Measurements from ENCODE around the gene MICAL2. TPM values are rescaled to one million over a fixed set of nuclear protein-coding genes. Genes with fewer than 3 reads are reported as not detected.

Gene MICAL2
- polyA plus RNA-seq, 4 donors = 15.9 to 41.1 (median 25.6) TPM

DNA sequence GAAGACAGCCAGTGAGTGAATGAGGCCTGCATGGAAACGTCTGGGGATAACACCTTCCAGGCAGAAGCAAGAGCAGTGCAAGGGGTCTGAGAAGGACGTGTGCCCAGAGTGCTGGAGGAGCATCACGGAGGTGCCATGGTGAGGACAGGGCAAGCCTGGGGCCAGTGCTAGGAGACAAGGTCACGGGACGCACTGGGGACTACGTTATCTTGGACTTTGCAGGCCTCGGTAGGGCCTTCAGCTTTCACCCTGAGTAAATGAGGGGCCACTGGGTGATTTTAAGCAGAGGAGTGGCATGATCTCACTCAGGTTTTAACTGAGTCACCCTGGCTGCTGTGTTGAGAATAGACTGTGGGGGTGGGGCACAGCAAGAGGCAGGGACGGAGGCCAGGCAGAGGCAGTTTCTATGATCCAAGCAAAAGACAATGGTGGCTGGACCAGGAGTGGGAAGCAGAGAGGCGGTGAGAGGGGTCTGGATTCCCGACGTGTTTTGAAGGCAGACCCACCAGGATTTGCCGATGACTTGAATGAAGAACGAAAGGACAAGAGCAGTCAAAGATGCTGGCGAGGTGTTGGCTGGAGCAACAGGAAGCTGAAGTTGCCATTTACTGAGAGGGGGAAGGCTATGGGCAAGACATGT, 164.3 kb downstream of the MICAL2 start:
- DNase-seq (no peak), FAIRE-seq (no peak)
- Histone ChIP-seq H3K36me3 (ENCODE audit: control insufficient read depth in 3 of 3, insufficient read depth in 2 of 3, low read depth in 1 of 3, low read length in 3 of 3) (peaks cover 0 to 6% (median 0%) of the 10 kb centered on the region in 3 donors), H3K9me3 (ENCODE audit: control insufficient read depth in 2 of 2, insufficient read depth in 1 of 2, low read depth in 1 of 2, low read length in 1 of 2) (no peaks in the 10 kb centered on the region), H3K27ac (ENCODE audit: low read depth in 1 of 3, low read length in 2 of 3) (no peak overlapping the region), H3K4me3 (ENCODE audit: low read depth in 1 of 3, low read length in 3 of 3) (no peak overlapping the region), H3K4me1 (ENCODE audit: control insufficient read depth in 3 of 3, insufficient read depth in 2 of 3, low read depth in 1 of 3, low read length in 2 of 3) (peaks cover 0 to 20% (median 0%) of the 10 kb centered on the region in 3 donors), H3K27me3 (ENCODE audit: control insufficient read depth in 3 of 3, insufficient read depth in 3 of 3, low read length in 3 of 3) (no peaks in the 10 kb centered on the region)
- WGBS, 3 donors = 91 to 98% (median 92%) methylated on average over 14 of the region's 14 CpGs

DNA sequence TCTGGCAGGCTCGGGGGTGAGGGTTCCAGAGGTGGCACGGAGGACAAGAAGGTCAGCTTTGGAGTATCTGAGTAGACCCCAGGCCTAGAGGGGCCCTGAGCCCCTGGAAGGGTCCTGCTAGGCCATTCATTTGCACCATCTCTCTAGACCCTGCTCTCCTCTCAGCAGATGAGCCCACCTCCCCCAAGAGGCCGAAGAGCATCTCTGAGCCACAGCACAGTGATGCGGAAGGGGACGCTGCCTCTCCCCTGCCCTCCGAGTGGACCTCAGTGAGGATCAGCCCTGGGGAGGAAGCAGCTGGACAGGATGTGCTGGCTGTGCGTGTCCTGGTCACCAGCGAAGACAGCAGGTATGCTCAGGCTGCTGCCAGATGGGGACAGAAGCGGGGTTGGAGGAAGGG, 165.4 kb downstream of the MICAL2 start:
- H3K9me3 ChIP-seq (ENCODE audit: control insufficient read depth in 2 of 2, insufficient read depth in 1 of 2, low read depth in 1 of 2, low read length in 1 of 2) = no peaks in the 10 kb centered on the region
- H3K27ac ChIP-seq (ENCODE audit: low read depth in 1 of 3, low read length in 2 of 3) = no peak overlapping the region
- FAIRE-seq (no peak), DNase-seq (no peak)
- peaks cover 0 to 21% (median 0%) of the 10 kb centered on the region in 3 donors for H3K4me1 ChIP-seq (ENCODE audit: control insufficient read depth in 3 of 3, insufficient read depth in 2 of 3, low read depth in 1 of 3, low read length in 2 of 3)
- H3K27me3 ChIP-seq (ENCODE audit: control insufficient read depth in 3 of 3, insufficient read depth in 3 of 3, low read length in 3 of 3) = no peaks in the 10 kb centered on the region
- H3K36me3 ChIP-seq (ENCODE audit: control insufficient read depth in 3 of 3, insufficient read depth in 2 of 3, low read depth in 1 of 3, low read length in 3 of 3) = peaks cover 0 to 6% (median 0%) of the 10 kb centered on the region in 3 donors
- H3K4me3 ChIP-seq (ENCODE audit: low read depth in 1 of 3, low read length in 3 of 3) = no peak overlapping the region
- 89 to 91% (median 89%) methylated on average over 9 of the region's 9 CpGs for WGBS, 3 donors

DNA sequence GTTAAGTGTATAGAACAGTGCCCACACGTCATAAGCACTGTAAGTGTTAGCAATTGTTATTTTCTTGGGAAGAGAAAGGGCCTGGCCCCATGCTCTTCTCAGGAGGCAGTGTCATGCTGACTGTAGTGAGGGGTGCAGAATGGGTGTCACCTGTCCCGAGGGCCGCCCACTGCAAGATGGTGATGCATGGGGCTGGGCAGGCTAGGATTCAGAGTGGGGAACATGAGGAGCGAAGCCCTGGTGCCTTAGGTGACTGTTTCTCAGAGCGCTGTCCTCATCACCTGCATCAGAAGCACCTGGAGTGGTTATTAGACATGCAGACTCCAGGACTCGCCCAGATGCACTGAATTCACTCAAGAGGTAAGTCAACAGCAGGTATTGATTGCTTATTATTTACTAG, 166.0 kb downstream of the MICAL2 start:
- FAIRE-seq (no peak), DNase-seq (no peak)
- H3K36me3 ChIP-seq (ENCODE audit: control insufficient read depth in 3 of 3, insufficient read depth in 2 of 3, low read depth in 1 of 3, low read length in 3 of 3) = peaks cover 0 to 6% (median 0%) of the 10 kb centered on the region in 3 donors
- H3K4me3 ChIP-seq (ENCODE audit: low read depth in 1 of 3, low read length in 3 of 3) = no peak overlapping the region
- no peaks in the 10 kb centered on the region for H3K27me3 ChIP-seq (ENCODE audit: control insufficient read depth in 3 of 3, insufficient read depth in 3 of 3, low read length in 3 of 3)
- H3K27ac ChIP-seq (ENCODE audit: low read depth in 1 of 3, low read length in 2 of 3) = no peak overlapping the region
- peaks cover 0 to 25% (median 0%) of the 10 kb centered on the region in 3 donors for H3K4me1 ChIP-seq (ENCODE audit: control insufficient read depth in 3 of 3, insufficient read depth in 2 of 3, low read depth in 1 of 3, low read length in 2 of 3)
- WGBS, 3 donors = 90% methylated on average over 6 of the region's 6 CpGs
- H3K9me3 ChIP-seq (ENCODE audit: control insufficient read depth in 2 of 2, insufficient read depth in 1 of 2, low read depth in 1 of 2, low read length in 1 of 2) = no peaks in the 10 kb centered on the region

DNA sequence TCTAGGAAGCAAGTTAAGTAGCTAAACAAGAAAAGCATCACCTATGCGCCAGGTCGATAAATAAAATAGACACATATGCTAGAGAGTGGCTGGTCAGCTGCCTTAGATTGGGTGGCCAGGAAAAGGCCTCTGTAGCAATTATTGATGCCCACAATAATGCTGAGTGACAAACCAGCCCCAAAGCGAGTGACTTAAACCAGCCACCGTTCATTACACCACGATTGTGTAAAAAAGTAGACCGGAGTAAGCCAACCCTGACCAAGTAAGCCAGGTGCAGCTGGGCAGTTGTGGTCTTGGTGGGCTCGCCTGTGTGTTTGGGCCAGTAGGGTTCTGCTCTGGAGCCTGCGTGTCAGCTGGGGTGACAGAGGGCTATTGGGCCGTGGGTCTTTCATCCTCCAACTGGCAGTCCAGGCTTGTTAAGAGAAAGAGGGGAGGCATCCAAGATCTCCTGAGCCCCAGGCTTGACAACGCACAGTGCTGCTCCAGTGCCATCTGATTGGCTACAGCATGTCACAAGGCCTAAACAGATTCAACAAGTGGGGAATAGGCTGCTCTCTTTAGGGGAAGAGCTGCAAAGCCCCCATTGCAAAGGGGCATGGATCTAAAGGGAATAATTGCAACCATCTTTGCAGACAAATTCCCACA, 166.6 kb downstream of the MICAL2 start:
- Histone ChIP-seq H3K36me3 (ENCODE audit: control insufficient read depth in 3 of 3, insufficient read depth in 2 of 3, low read depth in 1 of 3, low read length in 3 of 3) (peaks cover 0 to 6% (median 0%) of the 10 kb centered on the region in 3 donors), H3K4me1 (ENCODE audit: control insufficient read depth in 3 of 3, insufficient read depth in 2 of 3, low read depth in 1 of 3, low read length in 2 of 3) (peaks cover 0 to 29% (median 0%) of the 10 kb centered on the region in 3 donors), H3K27me3 (ENCODE audit: control insufficient read depth in 3 of 3, insufficient read depth in 3 of 3, low read length in 3 of 3) (no peaks in the 10 kb centered on the region), H3K4me3 (ENCODE audit: low read depth in 1 of 3, low read length in 3 of 3) (no peak overlapping the region), H3K27ac (ENCODE audit: low read depth in 1 of 3, low read length in 2 of 3) (no peak overlapping the region), H3K9me3 (ENCODE audit: control insufficient read depth in 2 of 2, insufficient read depth in 1 of 2, low read depth in 1 of 2, low read length in 1 of 2) (no peaks in the 10 kb centered on the region)
- FAIRE-seq = no peak
- no peak for DNase-seq
- WGBS, 3 donors = 82 to 94% (median 84%) methylated on average over 10 of the region's 10 CpGs

DNA sequence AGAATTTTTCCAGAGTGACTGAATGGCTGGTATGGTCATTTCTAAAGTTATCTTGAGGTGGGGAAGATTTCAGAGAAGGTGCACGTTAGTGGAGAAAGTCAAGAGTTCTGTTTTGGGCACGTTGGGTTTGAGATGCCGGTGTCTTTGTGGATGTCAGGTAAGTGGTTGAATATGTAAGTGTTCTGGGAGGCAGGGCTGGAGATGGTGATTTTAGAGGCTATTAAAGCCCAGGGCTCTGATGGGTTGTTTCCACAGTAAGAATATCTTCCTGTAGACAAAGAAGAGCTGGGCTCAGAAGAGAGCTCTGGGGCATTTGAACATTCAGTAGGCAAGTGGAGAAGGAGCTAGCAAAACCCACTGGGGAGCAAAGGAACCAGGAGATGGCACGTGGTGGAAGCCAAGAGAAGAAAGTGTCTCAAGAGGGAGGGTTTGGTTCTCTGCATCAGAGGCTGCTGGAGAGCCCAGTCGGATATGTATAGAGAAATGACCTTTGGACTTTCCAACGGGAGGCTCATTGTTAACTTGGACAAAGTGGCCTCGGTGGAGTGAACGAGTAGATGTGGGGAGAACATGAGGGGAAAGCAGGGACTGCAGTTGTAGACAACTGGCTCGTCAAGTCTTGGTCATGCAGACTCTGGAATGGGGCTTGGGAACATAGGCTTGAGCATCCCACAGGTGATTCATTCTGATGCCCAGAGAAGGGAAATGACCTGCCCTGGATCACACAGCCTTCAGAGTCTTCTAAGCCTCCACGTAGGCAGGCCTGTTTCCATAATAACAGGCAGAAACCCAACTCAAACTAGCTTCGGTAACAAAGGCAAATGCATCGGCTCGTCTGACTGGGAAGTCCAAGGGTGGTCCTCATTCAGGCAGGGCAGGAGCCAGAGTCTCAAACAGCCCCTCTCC, 168.6 kb downstream of the MICAL2 start:
- no peak overlapping the region for H3K27ac ChIP-seq (ENCODE audit: low read depth in 1 of 3, low read length in 2 of 3)
- no peak for FAIRE-seq
- 60 to 73% (median 65%) methylated on average over 13 of the region's 13 CpGs for WGBS, 3 donors
- DNase-seq = peak; percentile 58 to 70
- no peaks in the 10 kb centered on the region for H3K9me3 ChIP-seq (ENCODE audit: control insufficient read depth in 2 of 2, insufficient read depth in 1 of 2, low read depth in 1 of 2, low read length in 1 of 2)
- no peak overlapping the region for H3K4me3 ChIP-seq (ENCODE audit: low read depth in 1 of 3, low read length in 3 of 3)
- H3K36me3 ChIP-seq (ENCODE audit: control insufficient read depth in 3 of 3, insufficient read depth in 2 of 3, low read depth in 1 of 3, low read length in 3 of 3) = peaks cover 0 to 6% (median 0%) of the 10 kb centered on the region in 3 donors
- no peaks in the 10 kb centered on the region for H3K27me3 ChIP-seq (ENCODE audit: control insufficient read depth in 3 of 3, insufficient read depth in 3 of 3, low read length in 3 of 3)
- peaks cover 0 to 29% (median 0%) of the 10 kb centered on the region in 3 donors for H3K4me1 ChIP-seq (ENCODE audit: control insufficient read depth in 3 of 3, insufficient read depth in 2 of 3, low read depth in 1 of 3, low read length in 2 of 3)

GRCh38 chr11:12279672-12280108, 169.3 kb downstream of the MICAL2 start:
- FAIRE-seq (no peak), DNase-seq (no peak)
- peak overlapping the region in 1 of 3 donors; percentile 3 for H3K27ac ChIP-seq (ENCODE audit: low read depth in 1 of 3, low read length in 2 of 3)
- peaks cover 0 to 29% (median 0%) of the 10 kb centered on the region in 3 donors for H3K4me1 ChIP-seq (ENCODE audit: control insufficient read depth in 3 of 3, insufficient read depth in 2 of 3, low read depth in 1 of 3, low read length in 2 of 3)
- H3K27me3 ChIP-seq (ENCODE audit: control insufficient read depth in 3 of 3, insufficient read depth in 3 of 3, low read length in 3 of 3) = no peaks in the 10 kb centered on the region
- H3K36me3 ChIP-seq (ENCODE audit: control insufficient read depth in 3 of 3, insufficient read depth in 2 of 3, low read depth in 1 of 3, low read length in 3 of 3) = peaks cover 0 to 6% (median 0%) of the 10 kb centered on the region in 3 donors
- H3K4me3 ChIP-seq (ENCODE audit: low read depth in 1 of 3, low read length in 3 of 3) = no peak overlapping the region
- H3K9me3 ChIP-seq (ENCODE audit: control insufficient read depth in 2 of 2, insufficient read depth in 1 of 2, low read depth in 1 of 2, low read length in 1 of 2) = no peaks in the 10 kb centered on the region
- 85 to 90% (median 89%) methylated on average over 4 of the region's 4 CpGs for WGBS, 3 donors

DNA sequence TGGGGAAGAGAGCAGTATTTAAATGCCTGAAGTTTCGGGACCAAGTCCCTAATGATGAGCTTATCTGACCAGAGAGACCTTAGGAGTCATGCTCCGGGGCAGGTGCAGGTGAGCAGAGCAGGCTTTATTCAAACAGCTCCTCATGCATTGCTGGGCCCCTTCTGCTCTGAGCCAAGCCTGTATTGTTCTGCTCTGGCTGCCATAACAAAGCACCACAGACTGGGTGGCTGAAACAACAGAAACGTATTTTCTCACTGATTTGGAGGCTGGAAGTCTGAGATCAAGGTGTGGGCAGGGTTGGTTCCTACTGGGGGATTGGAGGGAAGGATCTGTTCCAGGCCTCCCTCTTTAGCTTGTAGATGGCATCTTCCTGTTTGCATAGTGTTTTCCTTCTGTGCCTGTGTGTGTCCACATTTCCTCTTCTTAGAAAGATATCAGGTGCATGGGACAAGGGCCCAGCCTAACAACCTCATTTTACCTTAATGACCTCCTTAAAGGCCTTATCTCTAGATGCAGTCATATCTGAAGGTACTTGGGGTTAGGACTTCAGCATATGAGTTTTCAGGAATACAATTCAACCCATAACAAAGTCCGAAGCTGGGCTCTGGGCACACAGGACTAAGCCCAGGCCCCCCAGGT, 169.9 kb downstream of the MICAL2 start:
- peak overlapping the region in 1 of 3 donors; percentile 15 for H3K27ac ChIP-seq (ENCODE audit: low read depth in 1 of 3, low read length in 2 of 3)
- peaks cover 0 to 6% (median 0%) of the 10 kb centered on the region in 3 donors for H3K36me3 ChIP-seq (ENCODE audit: control insufficient read depth in 3 of 3, insufficient read depth in 2 of 3, low read depth in 1 of 3, low read length in 3 of 3)
- H3K27me3 ChIP-seq (ENCODE audit: control insufficient read depth in 3 of 3, insufficient read depth in 3 of 3, low read length in 3 of 3) = no peaks in the 10 kb centered on the region
- H3K4me1 ChIP-seq (ENCODE audit: control insufficient read depth in 3 of 3, insufficient read depth in 2 of 3, low read depth in 1 of 3, low read length in 2 of 3) = peaks cover 0 to 29% (median 0%) of the 10 kb centered on the region in 3 donors
- H3K4me3 ChIP-seq (ENCODE audit: low read depth in 1 of 3, low read length in 3 of 3) = no peak overlapping the region
- DNase-seq (peak in 1 of 2 donors; percentile 38), FAIRE-seq (no peak)
- no peaks in the 10 kb centered on the region for H3K9me3 ChIP-seq (ENCODE audit: control insufficient read depth in 2 of 2, insufficient read depth in 1 of 2, low read depth in 1 of 2, low read length in 1 of 2)
- 46 to 73% (median 46%) methylated on average over 4 of the region's 4 CpGs for WGBS, 3 donors
